Suprapubic skin (tissue), 4 donors: Measurements from ENCODE around the gene ST3GAL4. TPM values are rescaled to one million over a fixed set of nuclear protein-coding genes. Genes with fewer than 3 reads are reported as not detected.

ENCODE experiments used
- DNase-seq, 2 donors: peaks; one replicate each; pipeline ENCODE4 v3.0.0-alpha.2; 2019; ENCODE audit warnings: low spot score in 2 of 2
- H3K27ac ChIP-seq: fragments of 200-600 bp; sonication (generic); one replicate; pipeline ENCODE4 v1.5.1; 2019
- H3K27me3 ChIP-seq: fragments of 200-600 bp; sonication (generic); one replicate; pipeline ENCODE4 v1.5.1; 2019
- H3K36me3 ChIP-seq: fragments of 200-600 bp; sonication (generic); one replicate; pipeline ENCODE4 v1.5.1; 2019
- H3K4me1 ChIP-seq: fragments of 200-600 bp; sonication (generic); one replicate; pipeline ENCODE4 v1.5.1; 2019
- H3K4me3 ChIP-seq: fragments of 200-600 bp; sonication (generic); one replicate; pipeline ENCODE4 v1.5.1; 2019; ENCODE audit warnings: mild to moderate bottlenecking
- H3K9me3 ChIP-seq: fragments of 200-600 bp; sonication (generic); one replicate; pipeline ENCODE4 v1.5.1; 2019
- CTCF ChIP-seq, 2 donors: fragments of 200-600 bp in 1 of 2; fragments of 450-650 bp in 1 of 2; sonication (generic) in 1 of 2; IDR thresholded peaks; one replicate each; pipeline ENCODE4 v1.5.1; 2016 to 2019; ENCODE audit warnings: antibody characterized with exemption in 2 of 2, mild to moderate bottlenecking in 1 of 2, moderate library complexity in 1 of 2
- EP300 ChIP-seq: sonication (generic); formaldehyde crosslinking; IDR thresholded peaks from one replicate; pipeline ENCODE4 v1.6.1; 2017; ENCODE audit warnings: antibody characterized with exemption
- POLR2A ChIP-seq, 2 donors: fragments of 450-650 bp; IDR thresholded peaks; one replicate each; pipeline ENCODE4 v1.6.1; 2017; ENCODE audit warnings: antibody characterized with exemption in 2 of 2, mild to moderate bottlenecking in 2 of 2, moderate library complexity in 2 of 2
- POLR2AphosphoS5 ChIP-seq, 3 donors: sonication (generic); formaldehyde crosslinking; IDR thresholded peaks; one replicate each; pipeline ENCODE4 v1.6.1; 2017; ENCODE audit warnings: antibody characterized with exemption in 3 of 3
- WGBS: methylation state at CpG from one replicate; pipeline ENCODE4 v1.1.5; 2018; 5-methylcytosine and 5-hydroxymethylcytosine counted together
- total RNA-seq, 4 donors: library from RNA; depleted of rRNA; stranded (reverse); fragments of >200 nt; gene quantifications; one replicate each; pipeline ENCODE4 v1.1.0, GENCODE V29; 2016

The ST3GAL4 gene
- total RNA-seq, 4 donors from 2014 or later, result 23.6 to 30.9 (median 26.9) TPM

GRCh38 chr11:126407682-126408288 lies 52.3 kb downstream of the ST3GAL4 start:
- TF ChIP-seq CTCF (IDR thresholded peaks at IDR 0.05), result no peak
- no peak for TF ChIP-seq POLR2A (IDR thresholded peaks at IDR 0.05)
- TF ChIP-seq EP300, result no peak
- TF ChIP-seq POLR2AphosphoS5 (IDR thresholded peaks at IDR 0.05), result no peak
- Histone ChIP-seq H3K4me1 (peaks cover 78% of the 10 kb centered on the region), H3K36me3 (peaks cover 22% of the 10 kb centered on the region), H3K27ac (no peak overlapping the region), H3K27me3 (no peaks in the 10 kb centered on the region), H3K9me3 (no peaks in the 10 kb centered on the region), H3K4me3 (no peak overlapping the region)
- 97% methylated on average over 6 of the region's 15 CpGs for WGBS
- no peak for DNase-seq

- no peaks in the 10 kb centered on the region for H3K9me3 ChIP-seq
- H3K4me1 ChIP-seq, result peaks cover 74% of the 10 kb centered on the region
- no peaks in the 10 kb centered on the region for H3K27me3 ChIP-seq
- H3K36me3 ChIP-seq, result peaks cover 25% of the 10 kb centered on the region
- TF ChIP-seq POLR2AphosphoS5 (IDR thresholded peaks at IDR 0.05) (no peak), EP300 (no peak), POLR2A (IDR thresholded peaks at IDR 0.05) (no peak), CTCF (IDR thresholded peaks at IDR 0.05) (no peak)
- 70% methylated on average over 10 of the region's 12 CpGs for WGBS
- no peak overlapping the region for H3K4me3 ChIP-seq
- no peak overlapping the region for H3K27ac ChIP-seq
- no peak for DNase-seq
Observed at GRCh38 chr11:126408496-126408895, 53.0 kb downstream of the ST3GAL4 start.

GRCh38 chr11:126408901-126409619 lies 53.6 kb downstream of the ST3GAL4 start:
- H3K27me3 ChIP-seq, result no peaks in the 10 kb centered on the region
- WGBS, result 78% methylated on average over 12 of the region's 12 CpGs
- no peak overlapping the region for H3K27ac ChIP-seq
- H3K4me3 ChIP-seq, result no peak overlapping the region
- peaks cover 30% of the 10 kb centered on the region for H3K36me3 ChIP-seq
- no peaks in the 10 kb centered on the region for H3K9me3 ChIP-seq
- DNase-seq, result no peak
- TF ChIP-seq POLR2A (IDR thresholded peaks at IDR 0.05), result no peak
- TF ChIP-seq POLR2AphosphoS5 (IDR thresholded peaks at IDR 0.05), result no peak
- TF ChIP-seq CTCF (IDR thresholded peaks at IDR 0.05), result no peak
- TF ChIP-seq EP300, result no peak
- peaks cover 74% of the 10 kb centered on the region for H3K4me1 ChIP-seq

GRCh38 chr11:126409620-126409985 lies 54.1 kb downstream of the ST3GAL4 start:
- H3K27me3 ChIP-seq, result no peaks in the 10 kb centered on the region
- H3K9me3 ChIP-seq, result no peaks in the 10 kb centered on the region
- peak overlapping the region; percentile 61 for H3K27ac ChIP-seq
- no peak for TF ChIP-seq EP300
- TF ChIP-seq CTCF (IDR thresholded peaks at IDR 0.05), result no peak
- WGBS, result 43% methylated on average over 3 of the region's 3 CpGs
- peaks cover 74% of the 10 kb centered on the region for H3K4me1 ChIP-seq
- DNase-seq, result no peak
- H3K36me3 ChIP-seq, result peaks cover 30% of the 10 kb centered on the region
- no peak overlapping the region for H3K4me3 ChIP-seq

GRCh38 chr11:126410649-126411048 lies 55.2 kb downstream of the ST3GAL4 start:
- peak overlapping the region; percentile 61 for H3K27ac ChIP-seq
- peaks cover 76% of the 10 kb centered on the region for H3K4me1 ChIP-seq
- peaks cover 30% of the 10 kb centered on the region for H3K36me3 ChIP-seq
- H3K27me3 ChIP-seq, result no peaks in the 10 kb centered on the region
- H3K4me3 ChIP-seq, result no peak overlapping the region
- 49% methylated on average over 6 of the region's 6 CpGs for WGBS
- no peak for TF ChIP-seq POLR2AphosphoS5 (IDR thresholded peaks at IDR 0.05)
- no peak for TF ChIP-seq POLR2A (IDR thresholded peaks at IDR 0.05)
- no peak for TF ChIP-seq EP300
- no peak for TF ChIP-seq CTCF (IDR thresholded peaks at IDR 0.05)
- no peak for DNase-seq
- H3K9me3 ChIP-seq, result no peaks in the 10 kb centered on the region
